ENCODE results near the gene KLHDC8B.

- TF ChIP-seq CTCF (conservative IDR thresholded peaks at IDR 0.05 in 1 of 2, IDR thresholded peaks at IDR 0.05 in 1 of 2; ENCODE audit: low read depth in 1 of 2, low read length in 2 of 2) (no peak), EZH2 (IDR thresholded peaks at IDR 0.05; ENCODE audit: low read length, missing control alignments) (no peak)
Observed at GRCh38 chr3:49123687-49124086, 47.7 kb upstream of the KLHDC8B start.
